Mesenchymal stem cell (in vitro differentiated cells and primary cell): Measurements from ENCODE around the gene CPSF4.

ENCODE experiments used
- DNase-seq: peaks from one replicate; pipeline ENCODE4 v3.0.0-alpha.2; 2013
- H2AFZ ChIP-seq: one replicate; pipeline ENCODE4 v1.6.1; 2013; ENCODE audit warnings: low read depth, mild to moderate bottlenecking, control low read depth, inconsistent platforms, low read length, moderate library complexity
- H2AK5ac ChIP-seq: 2 replicates; pipeline ENCODE4 v1.6.1; 2013; ENCODE audit warnings: low read length, moderate library complexity, mild to moderate bottlenecking, inconsistent platforms; ENCODE audit not compliant: severe bottlenecking
- H2BK120ac ChIP-seq: one replicate; pipeline ENCODE4 v1.6.1; 2013; ENCODE audit warnings: low read depth, mild to moderate bottlenecking, inconsistent platforms, low read length, moderate library complexity
- H2BK12ac ChIP-seq, 2 experiments: one replicate each; pipeline ENCODE4 v1.6.1; 2013; ENCODE audit warnings: inconsistent platforms in 2 of 2, low read length in 2 of 2, mild to moderate bottlenecking in 2 of 2, moderate library complexity in 2 of 2, control low read depth in 1 of 2
- H2BK15ac ChIP-seq: one replicate; pipeline ENCODE4 v1.6.1; 2013; ENCODE audit warnings: mild to moderate bottlenecking, low read depth, inconsistent platforms; ENCODE audit not compliant: poor library complexity, severe bottlenecking
- H2BK5ac ChIP-seq: 2 replicates; pipeline ENCODE4 v1.6.1; 2013; ENCODE audit warnings: low read depth, mild to moderate bottlenecking, low read length, control low read depth, inconsistent platforms; ENCODE audit not compliant: poor library complexity, severe bottlenecking
- H3K14ac ChIP-seq, 2 experiments: one replicate each; pipeline ENCODE4 v1.6.1; 2013; ENCODE audit warnings: inconsistent platforms in 2 of 2, low read length in 2 of 2, control low read depth in 1 of 2, mild to moderate bottlenecking in 1 of 2, moderate library complexity in 1 of 2
- H3K18ac ChIP-seq, 2 experiments: one replicate each; pipeline ENCODE4 v1.6.1; 2013; ENCODE audit warnings: inconsistent platforms in 2 of 2, low read length in 2 of 2, control low read depth in 1 of 2, low read depth in 1 of 2, mild to moderate bottlenecking in 1 of 2
- H3K23ac ChIP-seq, 2 experiments: one replicate each; pipeline ENCODE4 v1.6.1; 2013; ENCODE audit warnings: inconsistent platforms in 2 of 2, low read length in 2 of 2, mild to moderate bottlenecking in 2 of 2, moderate library complexity in 2 of 2, control low read depth in 1 of 2
- H3K27ac ChIP-seq: 2 replicates; pipeline ENCODE4 v1.5.1; 2013; ENCODE audit warnings: mild to moderate bottlenecking, moderate library complexity, low read length, control low read depth, inconsistent platforms; ENCODE audit not compliant: poor library complexity, severe bottlenecking
- H3K27me3 ChIP-seq, 2 experiments: 2 replicates each; pipeline versions ENCODE4 v1.6.1 to v1.7.0; 2013; ENCODE audit warnings: low read length in 2 of 2, mild to moderate bottlenecking in 2 of 2, moderate library complexity in 2 of 2, control low read depth in 1 of 2, inconsistent platforms in 1 of 2; ENCODE audit not compliant: control insufficient read depth in 1 of 2, insufficient read depth in 1 of 2
- H3K36me3 ChIP-seq, 2 experiments: 2 replicates each; pipeline versions ENCODE4 v1.6.1 to v1.7.0; 2013; ENCODE audit warnings: low read length in 2 of 2, control low read depth in 1 of 2, inconsistent platforms in 1 of 2, low read depth in 1 of 2, mild to moderate bottlenecking in 1 of 2; ENCODE audit not compliant: insufficient read depth in 2 of 2, control insufficient read depth in 1 of 2
- H3K4ac ChIP-seq, 2 experiments: one replicate each; pipeline ENCODE4 v1.6.1; 2013; ENCODE audit warnings: inconsistent platforms in 2 of 2, low read length in 2 of 2, mild to moderate bottlenecking in 2 of 2, moderate library complexity in 2 of 2, control low read depth in 1 of 2, low read depth in 1 of 2
- H3K4me1 ChIP-seq: 2 replicates; pipeline ENCODE4 v1.6.1; 2013; ENCODE audit warnings: low read depth, low read length, control low read depth; ENCODE audit not compliant: control insufficient read depth, insufficient read depth
- H3K4me2 ChIP-seq: 2 replicates; pipeline ENCODE4 v1.6.1; 2013; ENCODE audit warnings: low read length, mild to moderate bottlenecking, inconsistent platforms; ENCODE audit not compliant: poor library complexity, severe bottlenecking
- H3K4me3 ChIP-seq, 2 experiments: 2 replicates each; pipeline versions ENCODE4 v1.5.1 to v1.7.0; 2013; ENCODE audit warnings: low read length in 2 of 2, mild to moderate bottlenecking in 2 of 2, control low read depth in 1 of 2, low read depth in 1 of 2; ENCODE audit not compliant: insufficient read depth in 1 of 2
- H3K79me1 ChIP-seq: replicated peaks from 2 replicates; pipeline ENCODE4 v1.6.1; 2013; ENCODE audit warnings: mild to moderate bottlenecking, control low read depth, low read length, inconsistent platforms; ENCODE audit not compliant: poor library complexity, severe bottlenecking
- H3K9ac ChIP-seq: 2 replicates; pipeline ENCODE4 v1.7.0; 2013; ENCODE audit warnings: mild to moderate bottlenecking, low read length, moderate library complexity
- H3K9me3 ChIP-seq: 2 replicates; pipeline ENCODE4 v1.7.0; 2013; ENCODE audit warnings: mild to moderate bottlenecking, low read length; ENCODE audit not compliant: control insufficient read depth
- H4K8ac ChIP-seq: one replicate; pipeline ENCODE4 v1.6.1; 2013; ENCODE audit warnings: inconsistent platforms, mild to moderate bottlenecking, low read length, moderate library complexity
- H4K91ac ChIP-seq: one replicate; pipeline ENCODE4 v1.6.1; 2013; ENCODE audit warnings: mild to moderate bottlenecking, low read length, inconsistent platforms
- WGBS: methylation state at CpG from one replicate; pipeline ENCODE4 v1.1.7; 2013; ENCODE audit warnings: mixed read lengths; 5-methylcytosine and 5-hydroxymethylcytosine counted together

Gene CPSF4

GRCh38 chr7:99402854-99403253 lies 35.9 kb upstream of the CPSF4 start:
- H3K4me3 ChIP-seq = no peak overlapping the region
- no peak overlapping the region for H3K9ac ChIP-seq
- peaks cover 19% of the 10 kb centered on the region for H3K4me1 ChIP-seq
- H3K9me3 ChIP-seq = no peaks in the 10 kb centered on the region
- no peak overlapping the region for H3K18ac ChIP-seq
- H4K8ac ChIP-seq = no peak overlapping the region
- H3K79me1 ChIP-seq = peaks cover 36% of the 10 kb centered on the region
- H3K27me3 ChIP-seq = no peaks in the 10 kb centered on the region
- no peak overlapping the region for H2BK15ac ChIP-seq
- H2BK120ac ChIP-seq = no peak overlapping the region
- no peak overlapping the region for H3K4me2 ChIP-seq
- no peak for DNase-seq
- peaks cover 58 to 67% of the 10 kb centered on the region in 2 experiments for H3K36me3 ChIP-seq
- H2AK5ac ChIP-seq = no peak overlapping the region
- no peak overlapping the region for H3K23ac ChIP-seq
- H4K91ac ChIP-seq = no peak overlapping the region
- H3K4ac ChIP-seq = no peak overlapping the region
- H3K14ac ChIP-seq = no peak overlapping the region
- H2BK12ac ChIP-seq = no peak overlapping the region
- no peak overlapping the region for H2AFZ ChIP-seq
- H3K27ac ChIP-seq = no peak overlapping the region
- H2BK5ac ChIP-seq = no peak overlapping the region
- WGBS = 97% methylated on average over 3 of the region's 3 CpGs

GRCh38 chr7:99403764-99404163 lies 35.0 kb upstream of the CPSF4 start:
- Histone ChIP-seq H4K8ac (no peak overlapping the region), H3K4me2 (no peak overlapping the region), H4K91ac (no peak overlapping the region), H3K36me3 (peaks cover 49 to 58% of the 10 kb centered on the region in 2 experiments), H3K14ac (no peak overlapping the region), H2BK12ac (peak overlapping the region in 1 of 2 experiments; percentile 40), H3K4me1 (peaks cover 19% of the 10 kb centered on the region), H3K18ac (no peak overlapping the region), H3K4ac (no peak overlapping the region), H3K9me3 (no peaks in the 10 kb centered on the region), H2BK5ac (no peak overlapping the region), H3K27me3 (no peaks in the 10 kb centered on the region), H3K79me1 (peaks cover 35% of the 10 kb centered on the region), H2AFZ (no peak overlapping the region), H3K4me3 (no peak overlapping the region), H2BK15ac (no peak overlapping the region), H2AK5ac (no peak overlapping the region), H2BK120ac (no peak overlapping the region), H3K27ac (no peak overlapping the region), H3K9ac (peak overlapping the region; percentile 42), H3K23ac (no peak overlapping the region)
- DNase-seq = no peak
- 98% methylated on average over 5 of the region's 5 CpGs for WGBS

- Histone ChIP-seq H2AFZ (no peak overlapping the region), H3K9ac (peak overlapping the region; percentile 42), H3K36me3 (peaks cover 42 to 51% of the 10 kb centered on the region in 2 experiments), H2BK5ac (no peak overlapping the region), H3K27me3 (no peaks in the 10 kb centered on the region), H2BK120ac (no peak overlapping the region), H3K4me2 (no peak overlapping the region), H2BK12ac (no peak overlapping the region), H3K23ac (no peak overlapping the region), H3K4ac (no peak overlapping the region), H3K14ac (no peak overlapping the region), H3K79me1 (peaks cover 30% of the 10 kb centered on the region), H4K8ac (no peak overlapping the region), H3K9me3 (no peaks in the 10 kb centered on the region), H3K18ac (no peak overlapping the region), H3K4me3 (peak overlapping the region in 1 of 2 experiments; percentile 22), H3K4me1 (peaks cover 19% of the 10 kb centered on the region), H2AK5ac (no peak overlapping the region), H4K91ac (no peak overlapping the region), H3K27ac (no peak overlapping the region), H2BK15ac (no peak overlapping the region)
- DNase-seq = peak; percentile 37
- WGBS = 91% methylated on average over 18 of the region's 18 CpGs
Measured at GRCh38 chr7:99404235-99404976, 34.3 kb upstream of the CPSF4 start.

- no peak overlapping the region for H2AFZ ChIP-seq
- no peak overlapping the region for H4K91ac ChIP-seq
- H3K9ac ChIP-seq = peak overlapping the region; percentile 20
- H2AK5ac ChIP-seq = no peak overlapping the region
- H3K27me3 ChIP-seq = no peaks in the 10 kb centered on the region
- peaks cover 19% of the 10 kb centered on the region for H3K4me1 ChIP-seq
- no peak overlapping the region for H3K23ac ChIP-seq
- H2BK12ac ChIP-seq = no peak overlapping the region
- no peak overlapping the region for H3K18ac ChIP-seq
- H2BK5ac ChIP-seq = no peak overlapping the region
- H3K36me3 ChIP-seq = peaks cover 37 to 46% of the 10 kb centered on the region in 2 experiments
- no peak for DNase-seq
- H3K4ac ChIP-seq = no peak overlapping the region
- no peaks in the 10 kb centered on the region for H3K9me3 ChIP-seq
- H2BK15ac ChIP-seq = no peak overlapping the region
- H3K27ac ChIP-seq = no peak overlapping the region
- no peak overlapping the region for H3K4me2 ChIP-seq
- H3K14ac ChIP-seq = no peak overlapping the region
- 97% methylated on average over 10 of the region's 10 CpGs for WGBS
- peak overlapping the region in 1 of 2 experiments; percentile 22 for H3K4me3 ChIP-seq
- no peak overlapping the region for H2BK120ac ChIP-seq
- H3K79me1 ChIP-seq = peaks cover 27% of the 10 kb centered on the region
- H4K8ac ChIP-seq = no peak overlapping the region
Measured at GRCh38 chr7:99404977-99405320, 33.8 kb upstream of the CPSF4 start.
